ENCODE data around the gene VEZT.

Gene VEZT

GRCh38 chr12:95244350-95244749 lies 26.7 kb downstream of the VEZT start:
- no peak for FAIRE-seq
- no peak for DNase-seq (ENCODE audit: insufficient read length)
- TF ChIP-seq POLR2AphosphoS5 (IDR thresholded peaks at IDR 0.05; ENCODE audit: low read depth, low read length): no peak
- TF ChIP-seq POLR2A (IDR thresholded peaks at IDR 0.05; ENCODE audit: low read depth, low read length): no peak
- TF ChIP-seq TAF1 (IDR thresholded peaks at IDR 0.05; ENCODE audit: borderline replicate concordance, low read depth, low read length): no peak

GRCh38 chr12:95248095-95248494 lies 30.5 kb downstream of the VEZT start:
- peak; percentile 24 for FAIRE-seq
- DNase-seq (ENCODE audit: insufficient read length): no peak
- no peak for TF ChIP-seq POLR2AphosphoS5 (IDR thresholded peaks at IDR 0.05; ENCODE audit: low read depth, low read length)
- no peak for TF ChIP-seq POLR2A (IDR thresholded peaks at IDR 0.05; ENCODE audit: low read depth, low read length)
- TF ChIP-seq TAF1 (IDR thresholded peaks at IDR 0.05; ENCODE audit: borderline replicate concordance, low read depth, low read length): no peak

GRCh38 chr12:95248604-95249360 lies 31.2 kb downstream of the VEZT start:
- FAIRE-seq (peak; percentile 27), DNase-seq (ENCODE audit: insufficient read length) (no peak)
- no peak for TF ChIP-seq TAF1 (IDR thresholded peaks at IDR 0.05; ENCODE audit: borderline replicate concordance, low read depth, low read length)
- no peak for TF ChIP-seq POLR2AphosphoS5 (IDR thresholded peaks at IDR 0.05; ENCODE audit: low read depth, low read length)
- no peak for TF ChIP-seq POLR2A (IDR thresholded peaks at IDR 0.05; ENCODE audit: low read depth, low read length)

GRCh38 chr12:95253386-95253785 lies 35.8 kb downstream of the VEZT start:
- DNase-seq (ENCODE audit: insufficient read length) (no peak), FAIRE-seq (no peak)
- TF ChIP-seq TAF1 (IDR thresholded peaks at IDR 0.05; ENCODE audit: borderline replicate concordance, low read depth, low read length): no peak
- no peak for TF ChIP-seq POLR2AphosphoS5 (IDR thresholded peaks at IDR 0.05; ENCODE audit: low read depth, low read length)
- TF ChIP-seq POLR2A (IDR thresholded peaks at IDR 0.05; ENCODE audit: low read depth, low read length): no peak

GRCh38 chr12:95257541-95257940 lies 39.9 kb downstream of the VEZT start:
- DNase-seq (ENCODE audit: insufficient read length): no peak
- TF ChIP-seq TAF1 (IDR thresholded peaks at IDR 0.05; ENCODE audit: borderline replicate concordance, low read depth, low read length) (no peak), POLR2A (IDR thresholded peaks at IDR 0.05; ENCODE audit: low read depth, low read length) (no peak), POLR2AphosphoS5 (IDR thresholded peaks at IDR 0.05; ENCODE audit: low read depth, low read length) (no peak)
- FAIRE-seq: no peak

- FAIRE-seq (no peak), DNase-seq (ENCODE audit: insufficient read length) (no peak)
- TF ChIP-seq POLR2A (IDR thresholded peaks at IDR 0.05; ENCODE audit: low read depth, low read length): no peak
- no peak for TF ChIP-seq POLR2AphosphoS5 (IDR thresholded peaks at IDR 0.05; ENCODE audit: low read depth, low read length)
- TF ChIP-seq TAF1 (IDR thresholded peaks at IDR 0.05; ENCODE audit: borderline replicate concordance, low read depth, low read length): no peak
Measured at GRCh38 chr12:95258151-95258550, 40.5 kb downstream of the VEZT start.

GRCh38 chr12:95258803-95259202 lies 41.2 kb downstream of the VEZT start:
- TF ChIP-seq POLR2A (IDR thresholded peaks at IDR 0.05; ENCODE audit: low read depth, low read length): no peak
- no peak for TF ChIP-seq POLR2AphosphoS5 (IDR thresholded peaks at IDR 0.05; ENCODE audit: low read depth, low read length)
- TF ChIP-seq TAF1 (IDR thresholded peaks at IDR 0.05; ENCODE audit: borderline replicate concordance, low read depth, low read length): no peak
- no peak for DNase-seq (ENCODE audit: insufficient read length)
- no peak for FAIRE-seq

GRCh38 chr12:95259368-95259767 lies 41.8 kb downstream of the VEZT start:
- no peak for FAIRE-seq
- no peak for DNase-seq (ENCODE audit: insufficient read length)
- TF ChIP-seq POLR2A (IDR thresholded peaks at IDR 0.05; ENCODE audit: low read depth, low read length) (no peak), POLR2AphosphoS5 (IDR thresholded peaks at IDR 0.05; ENCODE audit: low read depth, low read length) (no peak), TAF1 (IDR thresholded peaks at IDR 0.05; ENCODE audit: borderline replicate concordance, low read depth, low read length) (no peak)

GRCh38 chr12:95261109-95261508 lies 43.5 kb downstream of the VEZT start:
- TF ChIP-seq POLR2A (IDR thresholded peaks at IDR 0.05; ENCODE audit: low read depth, low read length) (no peak), TAF1 (IDR thresholded peaks at IDR 0.05; ENCODE audit: borderline replicate concordance, low read depth, low read length) (no peak), POLR2AphosphoS5 (IDR thresholded peaks at IDR 0.05; ENCODE audit: low read depth, low read length) (no peak)
- DNase-seq (ENCODE audit: insufficient read length) (no peak), FAIRE-seq (no peak)

GRCh38 chr12:95262808-95263207 lies 45.2 kb downstream of the VEZT start:
- TF ChIP-seq POLR2AphosphoS5 (IDR thresholded peaks at IDR 0.05; ENCODE audit: low read depth, low read length) (no peak), TAF1 (IDR thresholded peaks at IDR 0.05; ENCODE audit: borderline replicate concordance, low read depth, low read length) (no peak), POLR2A (IDR thresholded peaks at IDR 0.05; ENCODE audit: low read depth, low read length) (no peak)
- FAIRE-seq (no peak), DNase-seq (ENCODE audit: insufficient read length) (no peak)

GRCh38 chr12:95265765-95266164 lies 48.2 kb downstream of the VEZT start:
- FAIRE-seq: no peak
- no peak for TF ChIP-seq POLR2AphosphoS5 (IDR thresholded peaks at IDR 0.05; ENCODE audit: low read depth, low read length)
- TF ChIP-seq TAF1 (IDR thresholded peaks at IDR 0.05; ENCODE audit: borderline replicate concordance, low read depth, low read length): no peak
- TF ChIP-seq POLR2A (IDR thresholded peaks at IDR 0.05; ENCODE audit: low read depth, low read length): no peak

GRCh38 chr12:95266254-95266653 lies 48.6 kb downstream of the VEZT start:
- TF ChIP-seq POLR2AphosphoS5 (IDR thresholded peaks at IDR 0.05; ENCODE audit: low read depth, low read length) (no peak), TAF1 (IDR thresholded peaks at IDR 0.05; ENCODE audit: borderline replicate concordance, low read depth, low read length) (no peak), POLR2A (IDR thresholded peaks at IDR 0.05; ENCODE audit: low read depth, low read length) (no peak)
- no peak for FAIRE-seq
- no peak for DNase-seq (ENCODE audit: insufficient read length)

More at GRCh38 chr12:95265765-95266164, 48.2 kb downstream of the VEZT start:
- DNase-seq (ENCODE audit: insufficient read length): no peak

Data from GM12892 (cell line).